Measurements from ENCODE around the gene PLA1A. TPM values are rescaled to one million over a fixed set of nuclear protein-coding genes. Genes with fewer than 3 reads are reported as not detected.
"Not testable (repeated sequence)": the region's sequence is repeated elsewhere in the genome, so short reads cannot be mapped to it uniquely, and the experiment has no call there.

PLA1A gene
- total RNA-seq, 2 experiments from 2014 or later = not detected

- DNase-seq (peak; percentile 18 to 80 (median 36)), ATAC-seq (ENCODE audit: poor library complexity) (peak; percentile 57)
- ChIA-PET POLR2A (no interaction called here), CTCF (no interaction called here)
- Mint-ChIP-seq H3K27ac (no peak within 1 kb of the TSS), H3K4me1 (ENCODE audit: low read depth) (peaks cover 6% of the 10 kb centered on the region), H3K9me3 (no peaks in the 10 kb centered on the region), H3K4me3 (no peak within 1 kb of the TSS), H3K36me3 (ENCODE audit: low read depth) (no peaks in the 10 kb centered on the region), H3K27me3 (no peaks in the 10 kb centered on the region)
- Histone ChIP-seq H3K27me3 (ENCODE audit: control insufficient read depth in 1 of 2, insufficient read depth in 2 of 2, low read length in 2 of 2) (no peaks in the 10 kb centered on the region), H3K36me3 (ENCODE audit: insufficient read depth, low read length) (no peaks in the 10 kb centered on the region), H3K4me1 (ENCODE audit: insufficient read depth, low read length) (peaks cover 22% of the 10 kb centered on the region), H3K27ac (ENCODE audit: low read depth in 1 of 2, low read length in 2 of 2) (no peak within 1 kb of the TSS), H3K9me3 (ENCODE audit: control insufficient read depth in 1 of 2, insufficient read depth in 1 of 2, low read length in 2 of 2) (no peaks in the 10 kb centered on the region), H3K4me3 (ENCODE audit: low read length) (peak within 1 kb of the TSS; percentile 24)
- intact Hi-C loops (cut with DNase I, micrococcal nuclease) = loop anchor here (5.0 to 10.0 kb wide), 2 partner anchors 95 to 677 kb away; partner anchors contain the start of genes POGLUT1 (in 1 of the 2) and TMEM39A (in 1 of the 2)
- peak; percentile 27 for TF ChIP-seq CTCF (IDR thresholded peaks at IDR 0.05)
Observed at GRCh38 chr3:119559441-119559963, 38.2 kb upstream of the PLA1A start, which contains the start of gene CD80. Gene CD80 (minus strand): TSS chr3:119559614. CDS start chr3:119557728, 1,886 bp downstream.

- Histone ChIP-seq H3K27me3 (ENCODE audit: control insufficient read depth in 1 of 2, insufficient read depth in 2 of 2, low read length in 2 of 2) (no peaks in the 10 kb centered on the region), H3K4me1 (ENCODE audit: insufficient read depth, low read length) (peaks cover 22% of the 10 kb centered on the region), H3K36me3 (ENCODE audit: insufficient read depth, low read length) (no peaks in the 10 kb centered on the region), H3K27ac (ENCODE audit: low read depth in 1 of 2, low read length in 2 of 2) (no peak overlapping the region), H3K9me3 (ENCODE audit: control insufficient read depth in 1 of 2, insufficient read depth in 1 of 2, low read length in 2 of 2) (no peaks in the 10 kb centered on the region), H3K4me3 (ENCODE audit: low read length) (no peak overlapping the region)
- no peak for TF ChIP-seq CTCF (IDR thresholded peaks at IDR 0.05)
- DNase-seq (no peak), ATAC-seq (ENCODE audit: poor library complexity) (no peak)
- ChIA-PET CTCF (no interaction called here), POLR2A (no interaction called here)
- intact Hi-C loops (cut with DNase I, micrococcal nuclease) = no loop called here
- Mint-ChIP-seq H3K27me3 (no peaks in the 10 kb centered on the region), H3K4me3 (no peak overlapping the region), H3K27ac (no peak overlapping the region), H3K9me3 (no peaks in the 10 kb centered on the region), H3K36me3 (ENCODE audit: low read depth) (no peaks in the 10 kb centered on the region), H3K4me1 (ENCODE audit: low read depth) (peaks cover 6% of the 10 kb centered on the region)
Observed at GRCh38 chr3:119560160-119560559, 37.5 kb upstream of the PLA1A start.

GRCh38 chr3:119562307-119562961, 35.3 kb upstream of the PLA1A start:
- no peak overlapping the region for H3K4me3 Mint-ChIP-seq
- no peaks in the 10 kb centered on the region for H3K9me3 Mint-ChIP-seq
- H3K36me3 Mint-ChIP-seq (ENCODE audit: low read depth) = no peaks in the 10 kb centered on the region
- intact Hi-C loops (cut with DNase I, micrococcal nuclease) = no loop called here
- peak in 8 of 14 experiments; percentile 11 to 88 (median 24) for DNase-seq
- Histone ChIP-seq H3K4me1 (ENCODE audit: insufficient read depth, low read length) (peaks cover 21% of the 10 kb centered on the region), H3K27ac (ENCODE audit: low read depth in 1 of 2, low read length in 2 of 2) (peak overlapping the region in 1 of 2 donors; percentile 49), H3K9me3 (ENCODE audit: control insufficient read depth in 1 of 2, insufficient read depth in 1 of 2, low read length in 2 of 2) (no peaks in the 10 kb centered on the region), H3K36me3 (ENCODE audit: insufficient read depth, low read length) (no peaks in the 10 kb centered on the region), H3K4me3 (ENCODE audit: low read length) (no peak overlapping the region), H3K27me3 (ENCODE audit: control insufficient read depth in 1 of 2, insufficient read depth in 2 of 2, low read length in 2 of 2) (no peaks in the 10 kb centered on the region)
- H3K27me3 Mint-ChIP-seq = no peaks in the 10 kb centered on the region
- TF ChIP-seq CTCF (IDR thresholded peaks at IDR 0.05) = no peak
- ChIA-PET POLR2A (no interaction called here), CTCF (interaction anchor here (0.8 to 0.9 kb wide), 2 partner anchors 15 to 20 kb away, joined by 3 read pairs; no protein-coding TSS in a partner anchor)
- peaks cover 6% of the 10 kb centered on the region for H3K4me1 Mint-ChIP-seq (ENCODE audit: low read depth)
- H3K27ac Mint-ChIP-seq = peak overlapping the region; percentile 55
- peak; percentile 72 for ATAC-seq (ENCODE audit: poor library complexity)

GRCh38 chr3:119563334-119563733, 34.4 kb upstream of the PLA1A start:
- H3K4me3 ChIP-seq (ENCODE audit: low read length); H3K36me3 ChIP-seq (ENCODE audit: insufficient read depth, low read length); H3K36me3 Mint-ChIP-seq (ENCODE audit: low read depth); H3K9me3 ChIP-seq (ENCODE audit: control insufficient read depth in 1 of 2, insufficient read depth in 1 of 2, low read length in 2 of 2); POLR2A ChIA-PET; H3K4me1 Mint-ChIP-seq (ENCODE audit: low read depth); H3K27me3 ChIP-seq (ENCODE audit: control insufficient read depth in 1 of 2, insufficient read depth in 2 of 2, low read length in 2 of 2); H3K27me3 Mint-ChIP-seq; DNase-seq; H3K9me3 Mint-ChIP-seq; intact Hi-C loops (cut with DNase I, micrococcal nuclease); H3K4me3 Mint-ChIP-seq; H3K27ac Mint-ChIP-seq; ATAC-seq (ENCODE audit: poor library complexity); H3K27ac ChIP-seq (ENCODE audit: low read depth in 1 of 2, low read length in 2 of 2): not testable (repeated sequence)
- CTCF ChIA-PET = interaction anchor here (0.9 kb wide), 1 partner anchor 21 kb away, joined by 3 read pairs; no protein-coding TSS in a partner anchor
- H3K4me1 ChIP-seq (ENCODE audit: insufficient read depth, low read length) = peaks cover 16% of the 10 kb centered on the region
